ENCODE data around the gene BCAT1. TPM values are rescaled to one million over a fixed set of nuclear protein-coding genes. Genes with fewer than 3 reads are reported as not detected.

BCAT1 gene
- total and polyA plus RNA-seq, 2 donors (not counting 3 experiments of a cell fraction or from before 2014, with no cell fraction given), result 21.6 to 267 TPM

DNA sequence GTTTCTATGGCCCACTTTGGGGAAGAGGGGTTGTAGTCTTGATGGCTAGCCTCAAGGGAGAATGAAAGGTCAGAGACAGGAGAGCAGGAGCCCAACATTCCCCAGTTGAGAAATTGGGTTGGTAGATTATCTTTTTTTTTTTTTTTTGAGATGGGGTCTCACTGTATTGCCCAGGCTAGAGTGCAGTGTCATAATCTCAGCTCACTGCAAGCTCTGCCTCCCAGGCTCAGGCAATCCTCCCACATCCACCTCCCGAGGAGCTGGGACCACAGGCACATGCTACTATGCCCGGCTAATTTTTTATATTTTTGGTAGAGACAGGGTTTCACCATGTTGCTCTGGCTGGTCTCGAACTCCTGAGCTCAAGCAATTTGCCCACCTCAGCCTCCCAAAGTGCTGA, 34.9 kb downstream of the BCAT1 start:
- Histone ChIP-seq H3K27ac (ENCODE audit: insufficient read depth, low read depth, low read length) (no peak overlapping the region), H3K9ac (replicated peaks; ENCODE audit: extremely low read depth, insufficient read depth, low read length) (no peak overlapping the region), H3K4me2 (ENCODE audit: insufficient read depth, low read length) (no peak overlapping the region), H3K27me3 (ENCODE audit: control insufficient read depth in 2 of 2, insufficient read depth in 2 of 2, low read length in 2 of 2) (no peaks in the 10 kb centered on the region), H2AFZ (ENCODE audit: low read depth, low read length) (no peak overlapping the region), H3K4me3 (replicated peaks in 1 of 3; ENCODE audit: insufficient read depth in 1 of 3, low read depth in 1 of 3, low read length in 3 of 3) (no peak overlapping the region), H3K36me3 (ENCODE audit: control insufficient read depth in 2 of 2, extremely low read depth in 1 of 2, insufficient read depth in 2 of 2, low read length in 2 of 2) (no peaks in the 10 kb centered on the region), H4K20me1 (replicated peaks; ENCODE audit: control insufficient read depth, extremely low read depth, insufficient read depth, low read length) (no peaks in the 10 kb centered on the region), H3K9me1 (replicated peaks; ENCODE audit: control insufficient read depth, extremely low read depth, insufficient read depth, low read length) (no peaks in the 10 kb centered on the region), H3K79me2 (ENCODE audit: control insufficient read depth, insufficient read depth, low read length) (peaks cover 52% of the 10 kb centered on the region), H3K4me1 (ENCODE audit: control insufficient read depth, extremely low read depth, insufficient read depth, low read length) (peaks cover 42% of the 10 kb centered on the region), H3K9me3 (replicated peaks; ENCODE audit: control insufficient read depth, insufficient read depth, low read length) (no peaks in the 10 kb centered on the region)
- ChIA-PET POLR2A (no interaction called here), CTCF (no interaction called here)
- TF ChIP-seq POLR2AphosphoS5 (IDR thresholded peaks at IDR 0.05; ENCODE audit: insufficient read depth, low read depth, low read length), result no peak
- no peak for TF ChIP-seq GATA2 (IDR thresholded peaks at IDR 0.05; ENCODE audit: insufficient read depth, insufficient read length, low read depth, low read length)
- TF ChIP-seq JUN (IDR thresholded peaks at IDR 0.05; ENCODE audit: borderline replicate concordance, insufficient read depth, insufficient read length, low read depth), result no peak
- TF ChIP-seq EZH2 (IDR thresholded peaks at IDR 0.05; ENCODE audit: borderline replicate concordance, low read depth, low read length, severe bottlenecking), result no peak
- no peak for TF ChIP-seq FOS (IDR thresholded peaks at IDR 0.05; ENCODE audit: borderline replicate concordance, insufficient read depth, low read length)
- no peak for TF ChIP-seq POLR2A (IDR thresholded peaks at IDR 0.05; ENCODE audit: low read depth, low read length)
- TF ChIP-seq, protein P1, sequence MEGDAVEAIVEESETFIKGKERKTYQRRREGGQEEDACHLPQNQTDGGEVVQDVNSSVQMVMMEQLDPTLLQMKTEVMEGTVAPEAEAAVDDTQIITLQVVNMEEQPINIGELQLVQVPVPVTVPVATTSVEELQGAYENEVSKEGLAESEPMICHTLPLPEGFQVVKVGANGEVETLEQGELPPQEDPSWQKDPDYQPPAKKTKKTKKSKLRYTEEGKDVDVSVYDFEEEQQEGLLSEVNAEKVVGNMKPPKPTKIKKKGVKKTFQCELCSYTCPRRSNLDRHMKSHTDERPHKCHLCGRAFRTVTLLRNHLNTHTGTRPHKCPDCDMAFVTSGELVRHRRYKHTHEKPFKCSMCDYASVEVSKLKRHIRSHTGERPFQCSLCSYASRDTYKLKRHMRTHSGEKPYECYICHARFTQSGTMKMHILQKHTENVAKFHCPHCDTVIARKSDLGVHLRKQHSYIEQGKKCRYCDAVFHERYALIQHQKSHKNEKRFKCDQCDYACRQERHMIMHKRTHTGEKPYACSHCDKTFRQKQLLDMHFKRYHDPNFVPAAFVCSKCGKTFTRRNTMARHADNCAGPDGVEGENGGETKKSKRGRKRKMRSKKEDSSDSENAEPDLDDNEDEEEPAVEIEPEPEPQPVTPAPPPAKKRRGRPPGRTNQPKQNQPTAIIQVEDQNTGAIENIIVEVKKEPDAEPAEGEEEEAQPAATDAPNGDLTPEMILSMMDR (IDR thresholded peaks at IDR 0.05; ENCODE audit: extremely low read depth in 1 of 2, insufficient read depth in 1 of 2, low read depth in 1 of 2, low read length in 2 of 2), result no peak
- TF ChIP-seq MAX (IDR thresholded peaks at IDR 0.05; ENCODE audit: insufficient read depth, insufficient read length), result no peak
- TF ChIP-seq MYC (IDR thresholded peaks at IDR 0.05; ENCODE audit: low read depth, low read length), result no peak
- DNase-seq (ENCODE audit: low read depth, low spot score) (no peak), FAIRE-seq (no peak)
- dilution Hi-C loops (cut with MboI; ENCODE audit: extremely low pct_ligation_motif_present, low sequenced_read_pairs), result no loop called here
- BruUV-seq (replicated peaks), result no TSS peak
- intact Hi-C loops (cut with micrococcal nuclease), result no loop called here
